Stimulated activated naive CD8-positive, alpha-beta T cell treated with anti-CD3 and anti-CD28 coated beads, Interleukin-15, Interleukin-2, amounts not matched to agents 100 U/mL and 50 U/mL, for 24 hours (primary cell): ENCODE data around the gene ANXA3.
"Not testable (repeated sequence)": the region's sequence is repeated elsewhere in the genome, so short reads cannot be mapped to it uniquely, and the experiment has no call there.

Experiments
- ATAC-seq: fragments of 150-1000 bp; cut with Tn5 transposase; one replicate; pipeline ENCODE4 v1.10.0; 2021
- DNase-seq: peaks from one replicate; pipeline ENCODE4 v3.0.0; 2021

ANXA3 gene

DNA sequence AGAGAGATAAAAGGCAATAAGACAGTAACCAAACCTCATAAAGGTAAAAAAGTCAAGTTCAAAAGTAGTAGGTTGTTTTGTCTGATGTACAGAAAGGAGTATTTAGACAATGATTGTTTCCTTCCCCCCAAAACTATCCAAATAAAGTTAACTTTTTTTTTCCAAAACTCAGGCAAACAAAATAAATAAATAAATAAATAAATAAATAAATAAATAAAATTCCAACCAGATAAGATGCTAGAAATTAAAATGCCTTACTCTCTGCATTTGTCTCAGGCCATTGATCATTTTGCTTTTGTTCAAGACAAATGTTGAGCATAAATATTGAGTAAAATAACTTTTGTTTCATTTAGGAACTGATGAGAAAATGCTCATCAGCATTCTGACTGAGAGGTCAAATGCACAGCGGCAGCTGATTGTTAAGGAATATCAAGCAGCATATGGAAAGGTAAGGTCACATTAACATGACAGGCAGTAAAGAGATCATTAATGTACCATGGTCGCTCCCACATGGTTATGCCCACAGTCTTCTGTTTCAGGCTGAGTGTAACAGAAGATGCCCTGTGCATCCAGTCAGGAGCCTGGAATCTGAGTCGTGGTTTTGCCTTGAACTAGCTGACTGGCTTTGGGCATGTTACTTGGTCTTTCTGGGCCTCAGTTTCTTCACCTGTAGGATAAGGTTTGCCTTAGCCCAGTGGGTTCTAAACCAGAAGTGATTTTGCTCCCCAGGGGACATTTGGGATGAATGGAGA, 27.3 kb downstream of the ANXA3 start:
- DNase-seq (no peak), ATAC-seq (no peak)

DNA sequence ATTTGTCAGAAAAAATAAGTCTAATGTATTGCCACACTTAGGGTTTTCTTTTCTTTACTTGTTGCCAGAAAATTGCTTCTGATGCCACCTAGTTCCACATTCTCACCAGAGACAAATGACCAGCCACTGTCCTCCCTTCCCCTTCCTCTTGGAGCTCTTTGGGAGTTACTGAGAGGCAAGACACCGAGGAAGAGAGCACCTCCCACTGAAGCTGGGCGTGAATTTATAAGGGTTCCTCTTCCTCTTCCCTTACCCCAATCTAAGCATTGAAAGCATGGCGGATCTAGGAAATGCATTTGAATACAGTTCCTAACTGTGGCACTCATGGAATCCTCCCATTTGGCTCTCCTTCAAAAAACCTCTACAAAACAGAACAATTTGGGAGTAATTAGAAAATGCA, 30.0 kb downstream of the ANXA3 start:
- ATAC-seq (no peak), DNase-seq (no peak)

DNA sequence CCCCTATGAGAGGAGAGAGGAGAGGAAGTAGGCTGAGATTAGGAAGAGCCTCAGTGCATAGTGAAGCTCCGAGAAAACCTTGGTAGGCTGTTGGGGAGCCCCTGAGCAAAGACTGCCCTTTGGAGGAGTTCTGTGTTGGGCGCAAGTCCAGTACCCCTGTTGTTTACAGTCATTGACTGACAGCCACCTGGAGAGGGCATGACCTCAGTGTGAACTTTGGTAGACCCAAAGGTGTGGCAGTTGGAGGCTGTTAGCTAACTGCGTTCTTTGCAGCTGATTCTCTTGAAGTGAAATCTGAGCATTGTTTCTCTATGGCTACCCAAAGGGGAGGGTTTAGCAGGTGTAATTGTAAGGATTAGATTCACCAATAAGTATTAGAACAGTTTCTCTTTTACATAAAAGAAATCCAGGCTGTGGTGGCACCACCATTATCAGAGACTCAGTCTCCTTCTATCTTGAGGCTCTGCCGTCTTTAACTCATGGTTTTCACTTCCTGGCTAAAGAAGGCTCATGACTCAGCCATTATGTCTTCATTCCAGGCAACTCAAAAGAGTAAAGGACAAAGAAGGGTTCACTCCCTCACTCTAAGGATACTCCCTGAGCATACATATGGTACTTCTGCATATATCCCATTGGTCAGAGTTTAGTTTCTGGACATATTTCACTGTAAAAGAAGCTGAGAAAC, 33.4 kb downstream of the ANXA3 start:
- DNase-seq (no peak), ATAC-seq (no peak)

DNA sequence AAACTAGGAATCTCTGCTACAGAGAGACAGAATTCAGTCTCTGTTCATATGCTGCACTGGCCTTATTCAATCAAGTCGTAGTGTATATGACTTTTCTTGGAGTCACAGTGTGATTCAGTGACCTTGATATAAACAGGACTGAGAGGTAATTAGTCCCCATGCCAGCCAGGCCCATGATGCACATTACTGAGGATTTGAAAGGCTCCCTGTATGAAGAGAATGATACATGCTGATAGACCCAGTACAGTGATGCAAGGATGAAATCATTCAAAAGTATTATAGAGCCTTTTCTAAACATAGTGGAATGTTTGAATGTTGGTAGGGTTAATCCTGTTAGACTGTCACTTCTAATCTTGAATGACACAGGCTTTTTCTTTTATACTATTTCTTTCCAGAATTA, 34.1 kb downstream of the ANXA3 start:
- ATAC-seq (no peak), DNase-seq (no peak)

DNA sequence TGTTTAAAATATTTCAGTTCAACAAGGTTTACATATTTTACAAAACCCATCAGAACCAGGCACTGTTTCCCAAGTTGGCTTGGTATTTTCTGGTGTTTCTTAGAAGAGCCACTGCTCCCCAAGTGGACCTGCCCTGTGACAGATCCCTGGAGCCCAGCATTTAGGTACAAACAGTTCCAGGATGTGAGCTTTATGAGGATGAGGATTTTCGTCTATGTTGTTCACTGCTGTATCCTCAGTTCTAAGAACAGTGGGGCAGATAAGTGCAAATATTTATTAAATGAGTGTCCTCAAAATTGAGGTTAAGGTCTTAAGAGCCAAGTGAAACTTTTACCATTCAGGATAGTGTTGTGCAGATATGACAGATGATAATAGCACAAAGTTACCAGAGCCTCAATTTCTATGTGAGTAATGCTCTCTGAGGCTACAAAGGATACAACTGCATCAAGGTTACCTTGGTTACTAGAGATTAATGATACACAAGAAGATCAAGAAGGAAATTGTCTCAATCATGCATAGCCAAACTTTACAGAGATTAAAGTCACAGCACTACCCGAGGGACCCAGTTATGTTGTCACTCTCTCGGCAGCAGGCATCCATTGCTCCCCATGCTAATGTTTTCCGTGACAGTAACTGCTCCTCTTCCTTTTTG, 37.5 kb downstream of the ANXA3 start:
- ATAC-seq (no peak), DNase-seq (no peak)

DNA sequence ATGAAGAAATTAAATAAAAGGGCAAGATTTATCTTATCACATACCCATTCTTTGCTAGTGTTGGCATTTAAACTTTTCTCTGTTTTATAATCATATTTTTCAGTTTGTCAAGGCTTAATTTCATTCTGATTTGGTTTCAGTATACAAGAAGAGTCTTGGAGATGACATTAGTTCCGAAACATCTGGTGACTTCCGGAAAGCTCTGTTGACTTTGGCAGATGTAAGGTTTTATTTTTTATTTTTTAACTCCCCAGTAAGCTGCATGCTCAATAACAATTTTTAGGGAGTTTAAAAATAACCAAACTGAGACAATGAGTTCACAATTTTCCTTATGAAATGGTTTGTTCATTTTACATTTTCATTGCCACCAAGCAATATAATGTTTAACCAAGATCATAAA, 39.8 kb downstream of the ANXA3 start:
- ATAC-seq, result no peak

DNA sequence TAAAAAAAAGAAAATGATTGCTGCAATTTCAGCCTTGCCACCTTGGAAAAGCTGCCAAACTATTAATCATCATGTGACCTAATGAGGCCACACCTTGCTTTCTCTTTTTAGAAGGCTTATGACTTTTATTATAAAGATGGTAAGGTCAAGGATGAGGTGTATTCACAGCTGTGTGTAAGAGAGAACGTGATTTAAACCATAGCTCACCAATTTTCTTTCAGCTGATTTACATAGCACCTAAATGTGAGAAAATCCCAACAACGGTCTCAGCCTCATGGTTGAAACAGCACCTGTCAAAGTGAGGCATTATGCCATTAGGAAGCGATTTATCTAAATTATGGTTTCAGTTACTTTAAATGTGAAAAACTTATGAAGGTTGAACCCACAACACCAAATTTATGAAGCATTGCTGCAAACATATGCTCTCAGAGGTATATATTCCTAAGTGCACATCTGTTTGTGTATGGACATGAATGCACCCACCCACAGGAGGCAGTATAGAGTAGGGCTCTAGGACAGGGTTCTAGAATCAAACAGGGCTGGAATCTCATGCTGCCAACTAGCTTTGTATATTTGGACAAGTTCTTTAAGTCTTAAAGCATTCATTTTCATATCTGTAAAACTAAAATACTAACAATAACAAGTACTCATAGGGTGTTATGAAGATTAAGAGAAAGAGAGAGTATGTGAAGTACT, 40.7 kb downstream of the ANXA3 start:
- DNase-seq (peak; percentile 12), ATAC-seq (no peak)

More for the DNA sequence above, 39.8 kb downstream of the ANXA3 start:
- no peak for DNase-seq

DNA sequence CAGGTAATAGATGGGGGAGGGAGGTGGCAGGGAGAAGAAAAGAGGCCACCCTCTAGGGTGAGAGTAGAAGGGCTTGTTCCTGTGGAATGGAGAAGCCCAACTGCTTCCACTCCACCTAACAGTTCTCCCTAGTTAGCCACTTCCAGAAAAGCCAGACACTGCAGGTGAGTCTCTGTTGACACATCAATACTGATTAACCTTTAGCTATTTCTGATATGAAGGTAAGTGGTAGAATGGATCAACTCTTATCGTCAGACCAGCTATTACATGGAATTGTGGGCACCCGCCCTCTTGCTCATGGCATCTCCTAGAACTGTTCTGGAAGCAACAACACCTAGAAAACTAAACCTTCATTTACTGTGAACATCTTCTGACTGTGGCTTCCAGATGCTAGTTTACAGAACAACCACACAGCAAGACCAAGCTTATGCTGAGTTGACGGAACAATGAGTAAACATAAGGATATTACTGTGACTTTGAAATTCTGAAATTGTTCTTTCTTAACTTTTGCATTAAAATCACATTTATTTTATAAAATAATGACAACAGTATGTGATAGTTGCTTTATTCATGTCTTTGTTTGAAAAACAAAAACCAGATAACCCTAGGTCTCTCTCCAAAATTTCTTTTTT, 44.7 kb downstream of the ANXA3 start:
- ATAC-seq (no peak), DNase-seq (no peak)

DNA sequence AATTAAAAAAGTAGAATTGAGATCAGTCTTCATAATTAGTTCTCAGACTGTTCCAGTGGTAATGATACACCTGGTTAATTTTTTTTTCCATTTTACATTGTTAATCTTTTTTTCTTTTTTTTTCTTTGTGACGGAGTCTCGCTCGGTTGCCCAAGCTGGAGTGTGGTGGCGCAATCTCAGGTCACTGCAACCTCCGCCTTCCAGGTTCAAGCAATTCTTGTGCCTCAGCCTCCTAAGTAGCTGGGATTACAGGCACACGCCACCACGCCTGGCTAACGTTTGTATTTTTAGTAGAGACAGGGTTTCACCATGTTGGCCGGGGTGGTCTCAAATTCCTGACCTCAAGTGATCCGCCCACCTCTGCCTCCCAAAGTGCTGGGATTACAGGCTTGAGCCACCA, 46.9 kb downstream of the ANXA3 start:
- DNase-seq, ATAC-seq: not testable (repeated sequence)

DNA sequence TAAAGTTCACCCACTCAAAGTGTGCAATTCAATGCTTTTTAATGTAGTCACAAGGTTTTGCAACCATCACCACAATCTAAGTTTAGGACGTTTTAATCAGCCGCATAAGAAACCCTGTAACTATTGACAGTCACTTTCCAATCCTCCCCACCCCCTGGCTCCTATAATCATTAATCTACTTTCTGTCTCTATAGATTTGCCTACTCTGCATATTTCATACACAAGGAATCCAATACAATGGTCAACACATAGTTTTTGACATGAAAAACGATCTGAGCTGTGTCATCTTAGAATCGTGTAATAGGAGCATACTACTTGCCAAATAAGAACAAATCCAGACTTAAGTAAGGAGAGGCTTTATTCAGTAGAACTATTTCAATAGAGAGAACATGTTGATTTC, 47.6 kb downstream of the ANXA3 start:
- no peak for DNase-seq

DNA sequence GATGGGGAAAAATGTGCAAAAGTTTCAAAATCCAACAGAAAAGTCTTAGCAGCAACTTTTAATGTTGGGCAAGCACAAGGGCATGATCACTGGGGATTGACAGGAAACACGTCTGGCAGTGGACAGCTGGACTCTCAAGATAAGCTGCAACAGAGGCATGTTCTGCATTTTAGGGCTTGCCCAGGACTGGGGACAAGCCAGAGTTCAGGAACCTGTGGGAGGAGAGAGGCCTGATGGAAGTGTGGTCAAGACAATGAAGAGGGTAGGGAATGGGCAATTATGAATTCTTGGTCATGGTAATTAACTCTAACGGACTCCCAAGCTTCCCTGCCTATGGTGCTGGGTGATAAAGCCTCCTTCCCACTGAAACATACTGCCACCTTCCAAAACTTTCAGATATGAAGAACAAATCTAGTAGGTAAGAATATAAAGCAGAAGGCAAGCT, 48.4 kb downstream of the ANXA3 start:
- ATAC-seq (no peak), DNase-seq (no peak)

More for the DNA sequence above, 47.6 kb downstream of the ANXA3 start:
- no peak for ATAC-seq

DNA sequence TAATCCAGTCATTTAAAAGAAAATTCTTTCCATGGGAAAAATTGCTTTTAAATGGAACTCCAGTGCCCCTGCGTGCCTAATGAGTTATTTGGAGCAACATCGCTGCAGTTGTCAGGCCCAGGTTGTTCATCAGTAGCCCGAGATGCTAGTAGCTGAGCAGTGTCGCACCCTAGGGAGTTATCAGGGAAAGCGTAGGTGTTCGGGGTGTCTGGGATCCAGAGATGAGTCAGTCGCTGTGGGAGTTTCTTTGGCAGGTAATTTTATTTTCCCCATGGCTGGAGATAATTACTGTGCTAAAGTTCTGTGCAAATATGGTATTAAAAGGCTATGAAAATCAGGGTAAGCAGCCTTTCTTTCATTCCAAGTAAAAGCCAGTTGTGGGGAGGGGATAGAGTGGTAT, 49.4 kb downstream of the ANXA3 start:
- no peak for DNase-seq
- ATAC-seq, result no peak

DNA sequence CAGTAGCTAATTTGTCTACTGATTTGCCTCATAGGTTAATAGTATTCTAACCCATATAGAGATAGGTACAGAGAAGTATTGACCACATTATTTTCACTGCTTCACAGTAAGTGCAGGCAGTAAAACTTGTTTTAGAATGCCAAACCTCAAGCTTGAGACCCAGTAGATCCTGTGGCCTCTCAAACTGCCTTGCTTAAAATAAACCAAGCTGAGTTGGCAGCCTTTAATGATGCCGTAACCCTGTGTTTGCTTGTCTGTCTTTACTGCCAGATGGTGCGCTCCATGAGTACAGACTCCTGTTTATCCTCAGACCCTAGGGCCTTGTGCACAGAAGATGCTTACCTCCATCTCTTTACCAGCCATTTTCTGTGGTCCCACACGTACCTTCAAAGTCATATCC, 50.8 kb downstream of the ANXA3 start:
- ATAC-seq, result no peak

DNA sequence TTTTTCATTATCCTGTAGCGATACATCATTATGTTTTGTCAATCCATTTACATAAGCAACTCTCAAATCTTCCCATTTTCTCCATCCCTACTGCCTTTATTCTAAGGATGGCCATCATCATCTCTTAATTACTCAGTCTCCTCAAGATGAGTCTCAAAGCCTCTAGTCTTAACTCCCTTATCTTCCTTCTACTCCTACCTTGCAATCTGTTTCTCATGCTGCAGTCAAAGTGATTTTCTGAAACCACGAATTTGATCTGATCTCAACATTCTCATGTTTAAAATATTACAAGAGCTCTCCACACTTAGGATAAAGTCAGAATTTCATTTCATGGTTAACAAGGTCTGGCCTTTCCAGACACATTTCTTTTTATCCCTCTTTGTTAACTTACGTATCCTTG, 51.8 kb downstream of the ANXA3 start:
- ATAC-seq (no peak), DNase-seq (no peak)

More for the DNA sequence above, 50.8 kb downstream of the ANXA3 start:
- DNase-seq, result no peak

DNA sequence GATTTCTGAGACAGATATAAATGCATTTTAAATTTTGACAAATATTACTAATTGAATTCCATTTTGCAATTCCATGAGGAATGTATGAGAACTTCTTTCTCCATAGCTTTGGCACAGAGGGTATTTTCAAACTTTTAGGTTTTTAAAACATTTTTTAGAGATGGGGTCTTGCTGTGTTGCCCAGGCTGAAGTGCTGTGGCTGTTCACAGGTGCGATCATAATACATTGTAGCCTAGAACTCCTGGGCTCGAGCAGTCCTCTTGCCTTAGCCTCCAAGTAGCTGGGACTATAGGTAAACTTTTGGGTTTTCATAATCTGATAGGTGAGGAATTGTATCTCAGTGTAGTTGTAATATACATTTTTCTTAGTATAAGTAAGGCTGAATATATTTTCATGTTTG, 53.4 kb downstream of the ANXA3 start:
- DNase-seq, result no peak
- no peak for ATAC-seq

DNA sequence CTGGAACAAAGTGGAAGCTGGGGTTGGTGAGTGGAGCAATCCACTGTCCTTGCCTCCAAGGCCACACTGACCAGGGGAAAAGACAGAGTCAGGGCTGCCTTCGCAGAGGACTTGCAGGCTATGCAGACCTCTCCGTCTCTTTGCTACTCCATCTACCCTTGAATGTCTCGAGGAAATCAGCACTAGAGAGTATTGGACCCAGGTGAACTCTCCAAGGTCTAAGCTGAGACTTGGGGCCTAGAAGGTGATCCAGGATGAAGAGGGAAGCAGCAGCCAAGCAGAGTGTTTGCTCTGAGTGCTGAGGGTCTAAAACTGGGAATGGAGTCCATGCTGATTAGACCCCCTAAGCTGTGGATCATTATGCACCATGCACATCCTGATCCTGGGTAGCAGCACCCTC, 54.5 kb downstream of the ANXA3 start:
- DNase-seq, result no peak
- no peak for ATAC-seq

DNA sequence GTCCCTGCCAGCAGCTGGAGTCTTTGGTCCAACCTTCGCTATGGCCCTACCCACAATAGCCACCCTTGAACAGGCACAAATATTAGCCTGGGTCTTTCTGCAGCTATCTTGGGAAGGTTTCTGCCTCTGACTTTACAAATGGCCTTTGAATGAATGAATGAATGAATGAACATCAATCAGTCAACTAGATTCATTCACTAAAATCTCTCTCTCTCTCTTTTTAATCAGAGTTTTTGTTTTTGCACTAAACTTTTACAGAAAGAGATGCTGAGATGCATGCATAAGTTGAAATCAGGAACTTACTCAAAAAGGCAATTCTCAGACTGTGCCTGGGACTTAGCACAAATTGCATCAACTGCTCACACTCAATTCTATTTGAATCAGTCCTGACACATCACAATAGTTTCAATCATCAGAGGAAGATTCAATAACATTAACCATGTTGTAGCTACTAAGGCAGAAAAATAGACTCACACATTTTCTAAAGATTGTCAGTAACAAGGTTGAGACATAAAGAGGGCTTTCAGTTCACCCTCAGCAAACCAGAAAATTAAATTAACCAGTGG, 55.0 kb downstream of the ANXA3 start:
- no peak for ATAC-seq
- no peak for DNase-seq

DNA sequence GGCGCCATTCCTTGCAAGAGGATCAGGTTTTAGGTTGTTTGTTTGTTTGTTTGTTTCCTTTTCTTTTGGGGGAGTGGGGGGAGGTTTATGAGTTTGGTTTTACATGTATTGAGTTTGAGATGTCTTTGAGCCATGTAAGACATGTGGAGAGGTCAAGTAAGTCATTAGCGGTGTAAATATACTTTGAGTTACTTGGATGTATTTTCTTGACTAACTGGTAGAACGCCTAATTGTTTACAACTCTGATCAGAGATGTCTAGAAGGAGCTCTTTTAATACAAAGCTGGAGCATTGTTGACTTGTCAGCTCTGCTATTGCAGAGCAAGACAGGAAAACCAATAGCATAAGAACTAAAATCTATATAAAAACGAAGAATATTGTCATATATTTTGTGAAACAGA, 57.1 kb downstream of the ANXA3 start:
- no peak for DNase-seq
- no peak for ATAC-seq

DNA sequence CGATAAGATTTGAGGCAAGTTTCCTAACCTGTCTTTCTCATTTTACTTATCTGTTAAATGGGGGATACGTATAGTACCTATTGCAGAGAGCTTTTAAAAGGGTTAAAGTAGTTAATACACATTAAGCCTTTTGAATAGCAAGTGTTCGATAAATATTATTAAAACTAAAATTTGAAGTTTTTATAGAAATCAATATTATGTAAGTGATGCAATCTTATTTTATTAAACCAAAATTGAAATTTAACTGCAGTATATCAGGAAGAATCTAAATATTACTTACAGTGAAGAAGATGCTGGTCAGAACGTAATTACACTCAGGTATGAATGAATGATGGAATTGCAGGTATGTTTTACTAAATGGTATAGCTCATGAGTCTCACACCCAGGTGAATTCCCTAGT, 58.0 kb downstream of the ANXA3 start:
- no peak for ATAC-seq
- DNase-seq, result no peak

DNA sequence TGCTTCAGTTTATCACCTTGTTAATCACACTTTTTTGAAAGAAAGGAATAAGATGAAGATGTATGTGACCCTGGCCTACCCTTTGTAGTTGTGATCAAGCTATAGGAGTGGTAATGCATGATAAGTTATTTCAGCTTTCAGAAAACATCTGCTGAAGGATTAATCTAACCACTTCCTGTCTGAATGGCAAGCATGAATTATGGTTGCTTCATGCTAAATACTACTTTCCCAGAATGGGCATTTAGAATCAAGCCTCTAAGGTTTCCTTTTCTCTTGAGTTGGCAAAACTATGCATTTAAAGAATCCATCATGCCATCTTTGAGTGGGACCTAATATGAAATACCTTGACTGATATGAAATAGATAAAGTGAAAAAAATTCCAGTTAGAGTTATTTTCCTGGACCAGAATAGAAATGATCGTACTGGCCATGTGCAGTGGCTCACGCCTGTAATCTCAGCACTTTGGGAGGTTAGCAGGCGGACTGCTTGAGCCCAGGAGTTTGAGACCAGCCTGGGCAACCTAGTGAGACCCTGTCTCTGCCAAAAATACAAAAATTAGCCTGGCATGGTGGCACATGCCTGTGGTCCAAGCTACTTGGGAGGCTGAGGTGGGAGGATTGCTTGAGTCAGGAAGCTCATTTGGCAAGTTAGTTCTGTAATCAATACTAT, 59.1 kb downstream of the ANXA3 start:
- DNase-seq (no peak), ATAC-seq (no peak)

DNA sequence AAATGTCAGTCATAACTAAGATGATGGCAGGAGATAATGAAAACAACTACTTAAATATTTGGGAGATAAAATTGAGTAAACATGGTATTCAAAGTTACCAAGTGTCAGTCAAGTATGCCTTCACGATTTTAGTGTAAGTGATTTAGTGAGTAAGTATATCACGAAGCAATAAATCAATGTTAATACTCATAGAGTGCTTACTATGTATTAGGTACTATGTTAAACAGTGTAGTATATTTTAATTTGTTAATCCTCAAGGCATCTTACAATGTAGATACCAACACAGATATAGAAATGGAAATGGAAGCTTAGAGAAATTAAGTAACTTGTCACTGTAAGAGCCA, 59.6 kb downstream of the ANXA3 start:
- ATAC-seq (no peak), DNase-seq (no peak)
